ENCODE data around the gene GTF2F1. TPM values are rescaled to one million over a fixed set of nuclear protein-coding genes. Genes with fewer than 3 reads are reported as not detected.

The GTF2F1 gene
- total and polyA plus RNA-seq, 5 experiments from 2014 or later, result 16.3 to 64.8 (median 30.1) TPM

DNA sequence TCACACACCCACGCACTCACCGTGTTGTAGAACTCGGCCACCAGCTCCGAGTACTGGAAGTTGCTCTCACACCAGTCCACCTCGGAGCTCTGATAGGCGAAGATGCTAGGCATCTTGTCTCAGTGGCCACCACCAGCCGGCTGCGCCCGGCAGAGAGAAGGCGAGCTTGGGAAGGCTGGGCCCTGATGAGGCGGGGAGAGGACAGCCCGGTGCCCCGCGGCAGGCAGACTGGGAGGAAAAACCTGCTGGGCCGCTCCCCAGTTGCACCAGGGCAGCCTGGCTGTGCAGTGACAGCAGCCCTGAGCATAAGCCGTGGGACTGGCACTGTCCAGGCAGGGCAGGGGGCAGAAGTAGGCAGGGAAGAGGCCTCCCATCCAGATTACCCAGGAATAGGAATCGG is 59.5 kb downstream of the GTF2F1 start, which contains the start of gene ACER1:
Gene ACER1, minus strand, starts transcription at position 174 of the 400 bp plus-strand sequence. Its CDS starts 61 bp downstream, at position 113.
- Mint-ChIP-seq H3K36me3 (peaks cover 0 to 3% (median 0%) of the 10 kb centered on the region in 3 donors), H3K4me3 (no peak within 1 kb of the TSS), H3K9me3 (no peaks in the 10 kb centered on the region), H3K27me3 (no peaks in the 10 kb centered on the region), H3K4me1 (no peaks in the 10 kb centered on the region), H3K27ac (peak within 1 kb of the TSS in 1 of 10 donors; percentile 21)
- ATAC-seq (no peak), DNase-seq (no peak)
- POLR2A ChIA-PET, result no interaction called here

Small RNAs within 50 kb of the gene (microRNA-seq; reads per million reads assigned to microRNA genes)
- 3.4 reads per million, percentile 4 among the genes with 10 or more reads in this experiment for gene MIR3940 (ENCODE audit: borderline microRNAs expressed)
- gene MIR6790 (ENCODE audit: borderline microRNAs expressed), result not detected
- not detected for gene MIR6885 (ENCODE audit: borderline microRNAs expressed)

Other genes with a start within 250 kb of the GTF2F1 start
- gene MLLT1, start 113.2 kb downstream of the GTF2F1 start, total RNA-seq, result 10 to 100 TPM; 37.7 to 41.7 TPM
- 1 to 10 TPM in 2 of 3 donors, under 1 TPM in 1; 0.68 to 2.7 (median 1.2) TPM for gene MLLT1, start 113.2 kb downstream of the GTF2F1 start, polyA plus RNA-seq
- gene ACER1, start 59.6 kb downstream of the GTF2F1 start, total RNA-seq, result 1 to 10 TPM in 1 of 2 experiments, under 1 TPM in 1; 0.91 to 1.1 TPM
- 1 to 10 TPM; 1.4 to 2.6 (median 2.3) TPM for gene ACER1, start 59.6 kb downstream of the GTF2F1 start, polyA plus RNA-seq
- gene CLPP, start 31.6 kb downstream of the GTF2F1 start, total RNA-seq, result 10 to 100 TPM; 73.0 to 74.4 TPM
- gene CLPP, start 31.6 kb downstream of the GTF2F1 start, polyA plus RNA-seq, result 100 to 1,000 TPM; 142 to 197 (median 148) TPM
- 10 to 100 TPM; 73.7 TPM for gene ALKBH7, start 20.4 kb downstream of the GTF2F1 start, total RNA-seq
- 100 to 1,000 TPM; 130 to 162 (median 144) TPM for gene ALKBH7, start 20.4 kb downstream of the GTF2F1 start, polyA plus RNA-seq
- gene PSPN, start 17.2 kb downstream of the GTF2F1 start, total RNA-seq, result 1 to 10 TPM; 3.3 to 3.7 TPM
- gene PSPN, start 17.2 kb downstream of the GTF2F1 start, polyA plus RNA-seq, result 1 to 10 TPM in 2 of 3 donors, under 1 TPM in 1; 0.50 to 1.2 (median 1.1) TPM
- gene KHSRP, start 31.6 kb upstream of the GTF2F1 start, total RNA-seq, result 100 to 1,000 TPM; 159 to 167 TPM
- 10 to 100 TPM; 14.5 to 26.2 (median 14.7) TPM for gene KHSRP, start 31.6 kb upstream of the GTF2F1 start, polyA plus RNA-seq
- gene SLC25A41, start 40.6 kb upstream of the GTF2F1 start, total RNA-seq, result under 1 TPM; 0.62 to 0.96 TPM
- gene SLC25A41, start 40.6 kb upstream of the GTF2F1 start, polyA plus RNA-seq, result under 1 TPM in 1 of 3 donors, not detected in 2; 0.38 TPM
- gene SLC25A23, start 66.6 kb upstream of the GTF2F1 start, total RNA-seq, result 10 to 100 TPM; 19.0 to 24.5 TPM
- 10 to 100 TPM; 14.6 to 29.6 (median 15.9) TPM for gene SLC25A23, start 66.6 kb upstream of the GTF2F1 start, polyA plus RNA-seq
- 10 to 100 TPM in 1 of 2 experiments, 1 to 10 TPM in 1; 8.5 to 10.5 TPM for gene CRB3, start 71.1 kb upstream of the GTF2F1 start, total RNA-seq
- 1 to 10 TPM; 4.3 to 5.8 (median 5.7) TPM for gene CRB3, start 71.1 kb upstream of the GTF2F1 start, polyA plus RNA-seq
- 100 to 1,000 TPM; 105 to 110 TPM for gene DENND1C, start 88.6 kb upstream of the GTF2F1 start, total RNA-seq
- 100 to 1,000 TPM in 1 of 3 donors, 10 to 100 TPM in 2; 35.4 to 106 (median 67.7) TPM for gene DENND1C, start 88.6 kb upstream of the GTF2F1 start, polyA plus RNA-seq
- 1 to 10 TPM; 7.6 to 8.8 TPM for gene TUBB4A, start 109.1 kb upstream of the GTF2F1 start, total RNA-seq
- gene TUBB4A, start 109.1 kb upstream of the GTF2F1 start, polyA plus RNA-seq, result 1 to 10 TPM; 2.8 to 7.3 (median 5.2) TPM
- gene TNFSF9, start 137.9 kb upstream of the GTF2F1 start, total RNA-seq, result 1 to 10 TPM in 1 of 2 experiments, under 1 TPM in 1; 0.30 to 1.0 TPM
- gene TNFSF9, start 137.9 kb upstream of the GTF2F1 start, polyA plus RNA-seq, result under 1 TPM in 2 of 3 donors, not detected in 1; 0.25 to 0.54 TPM
- not detected for gene CD70, start 198.0 kb upstream of the GTF2F1 start, total RNA-seq
- gene CD70, start 198.0 kb upstream of the GTF2F1 start, polyA plus RNA-seq, result under 1 TPM in 1 of 3 donors, not detected in 2; 0.90 TPM